ENCODE results near the gene SH3RF1.

Gene SH3RF1

DNA sequence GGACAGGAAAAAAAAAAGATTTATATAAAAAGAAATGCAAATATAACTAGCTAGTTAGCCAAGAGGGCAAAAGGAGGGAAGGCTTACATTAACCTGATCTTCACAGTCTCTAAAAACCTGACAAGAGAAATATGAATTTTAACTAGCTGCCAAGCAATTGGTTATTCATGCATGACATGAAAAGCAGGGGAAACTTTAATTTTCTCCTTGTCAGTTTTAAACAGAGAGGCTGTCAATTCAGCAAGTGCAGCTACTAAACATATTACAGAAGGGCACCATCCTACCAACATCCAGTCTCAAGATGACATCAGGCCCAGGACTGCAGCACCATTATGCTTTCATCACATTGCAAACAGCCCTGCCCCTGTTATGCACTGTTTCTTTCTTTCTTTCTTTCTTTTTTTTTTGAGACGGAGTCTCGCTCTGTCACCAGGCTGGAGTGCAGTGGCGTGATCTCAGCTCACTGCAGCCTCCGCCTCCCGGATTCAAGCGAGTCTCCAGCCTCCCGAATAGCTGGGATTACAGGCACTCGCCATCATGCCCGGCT, 221.8 kb downstream of the SH3RF1 start:
- no peak for DNase-seq (ENCODE audit: low read depth in 2 of 2, low spot score in 1 of 2)

DNA sequence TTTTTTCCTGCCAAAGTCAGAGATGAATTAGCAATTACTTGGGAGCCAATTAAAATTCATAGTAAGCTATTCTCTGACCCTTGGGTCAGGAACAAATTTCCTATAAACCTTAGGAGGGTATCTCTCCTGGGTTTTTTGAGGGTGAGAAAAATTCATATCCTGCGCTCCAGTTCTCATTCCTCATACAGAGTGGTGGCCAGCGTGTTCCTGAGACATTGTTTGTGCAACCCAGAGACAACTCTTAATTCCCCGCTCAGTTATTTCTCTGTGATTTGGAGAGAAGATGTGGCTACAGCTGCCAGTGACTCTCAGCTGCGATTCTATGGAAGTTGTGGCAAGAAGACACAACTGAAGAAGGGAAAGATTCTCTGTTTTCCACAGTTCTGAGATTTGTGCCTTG, 222.8 kb downstream of the SH3RF1 start:
- DNase-seq (ENCODE audit: low read depth in 2 of 2, low spot score in 1 of 2): no peak

DNA sequence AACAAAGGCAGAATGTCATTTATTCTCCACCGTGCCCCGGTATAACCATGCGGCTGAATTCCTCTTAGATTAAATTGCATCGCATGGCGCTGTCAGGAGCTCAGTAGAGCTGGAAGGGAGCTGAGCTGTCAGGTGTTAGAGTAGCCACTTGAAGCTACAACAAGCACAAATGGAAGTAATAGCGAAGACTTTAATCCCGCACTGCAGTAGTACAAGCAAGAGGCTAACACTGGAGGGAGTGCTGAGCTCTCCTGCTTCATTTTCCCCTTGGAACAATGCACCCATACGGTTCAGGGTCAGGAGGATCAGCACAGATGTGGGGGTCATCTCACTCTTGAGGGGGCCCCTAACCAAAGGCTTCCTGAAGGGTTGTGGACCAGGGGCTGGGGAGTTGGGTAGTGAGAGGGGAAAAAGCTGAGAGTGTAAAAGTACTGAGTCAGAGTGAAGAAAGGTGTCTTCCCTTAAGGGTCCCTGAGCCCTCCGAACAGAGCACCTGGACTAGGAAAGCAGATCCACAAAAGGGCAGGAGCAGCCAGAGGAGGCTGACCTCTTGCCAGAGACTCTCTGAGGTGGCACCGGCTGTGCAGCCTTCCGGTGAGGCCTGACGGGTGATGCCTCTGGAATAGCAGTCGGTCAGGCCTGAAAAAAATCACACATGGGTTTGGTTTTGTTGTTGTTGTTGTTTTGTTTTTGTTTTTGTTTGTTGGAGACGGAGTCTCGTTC, 224.7 kb downstream of the SH3RF1 start:
- DNase-seq (ENCODE audit: low read depth in 2 of 2, low spot score in 1 of 2): no peak

DNA sequence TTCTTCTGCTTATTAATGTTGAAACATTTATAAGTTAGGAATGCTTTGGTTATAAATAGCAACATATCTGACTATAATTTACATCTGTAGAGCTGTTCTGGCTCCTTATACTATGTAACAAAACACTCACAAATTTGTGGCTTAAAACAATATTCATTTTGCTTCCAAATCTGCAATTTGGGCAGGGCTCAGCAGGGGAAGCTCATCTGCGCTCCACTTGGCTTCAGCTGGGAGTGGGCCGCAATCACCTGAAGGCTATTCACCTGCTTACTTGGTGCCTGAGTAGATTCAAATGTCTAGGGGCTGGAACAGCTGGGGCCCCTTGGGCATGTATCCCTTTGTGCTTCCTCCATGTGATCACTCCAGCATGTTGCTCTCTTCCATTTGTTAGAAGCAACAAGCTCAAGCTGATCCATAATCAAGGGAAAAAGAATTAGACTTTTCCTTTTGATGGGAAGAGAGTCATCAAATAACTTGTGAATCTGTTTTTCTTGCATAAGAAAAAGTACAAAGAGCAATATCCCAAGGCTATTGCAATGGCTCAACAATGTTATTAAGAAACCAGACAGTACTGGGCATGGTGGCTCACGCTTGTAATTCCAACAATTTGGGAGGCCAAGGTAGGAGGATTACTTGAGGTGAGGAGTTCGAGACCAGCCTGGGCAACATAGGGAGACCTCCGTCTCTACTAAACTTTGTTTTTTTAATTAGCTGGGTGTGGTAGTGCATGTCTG, 225.9 kb downstream of the SH3RF1 start:
- no peak for DNase-seq (ENCODE audit: low read depth in 2 of 2, low spot score in 1 of 2)

Data from stimulated activated CD8-positive, alpha-beta memory T cell treated with anti-CD3 and anti-CD28 coated beads, Interleukin-4, amount 100 ng/mL, for 1 hour (primary cell).